ENCODE measurements around the gene SGCE. TPM values are rescaled to one million over a fixed set of nuclear protein-coding genes. Genes with fewer than 3 reads are reported as not detected.

Gene SGCE
- total RNA-seq, 1 donor from 2014 or later, result 35.4 TPM

DNA sequence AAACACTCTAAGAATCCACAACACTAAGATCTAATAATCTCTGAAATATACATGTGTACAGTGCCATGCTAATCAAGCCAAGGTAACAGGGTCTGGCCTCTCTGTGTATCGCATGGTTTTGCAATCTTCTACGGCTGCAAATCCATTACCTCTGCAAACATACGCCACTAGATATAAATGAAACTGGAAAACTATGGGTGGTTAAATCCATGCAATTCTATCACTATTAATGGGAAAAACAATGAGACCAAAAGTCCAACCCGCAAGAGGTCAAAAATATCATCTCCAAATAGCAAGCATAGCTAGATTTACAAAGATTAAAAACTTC lies 23.0 kb downstream of the SGCE start:
- H3K9me3 Mint-ChIP-seq (ENCODE audit: low read depth), result no peaks in the 10 kb centered on the region
- no peak for DNase-seq (ENCODE audit: low spot score, unreplicated experiment)
- no peaks in the 10 kb centered on the region for H3K27me3 Mint-ChIP-seq
- no peak overlapping the region for H3K4me3 Mint-ChIP-seq (ENCODE audit: low read depth)
- peak overlapping the region; percentile 34 for H3K27ac Mint-ChIP-seq
- H3K4me1 Mint-ChIP-seq (ENCODE audit: low read depth), result peaks cover 44% of the 10 kb centered on the region
- H3K36me3 Mint-ChIP-seq (ENCODE audit: insufficient read depth), result peaks cover 5% of the 10 kb centered on the region
- TF ChIP-seq, protein P1, sequence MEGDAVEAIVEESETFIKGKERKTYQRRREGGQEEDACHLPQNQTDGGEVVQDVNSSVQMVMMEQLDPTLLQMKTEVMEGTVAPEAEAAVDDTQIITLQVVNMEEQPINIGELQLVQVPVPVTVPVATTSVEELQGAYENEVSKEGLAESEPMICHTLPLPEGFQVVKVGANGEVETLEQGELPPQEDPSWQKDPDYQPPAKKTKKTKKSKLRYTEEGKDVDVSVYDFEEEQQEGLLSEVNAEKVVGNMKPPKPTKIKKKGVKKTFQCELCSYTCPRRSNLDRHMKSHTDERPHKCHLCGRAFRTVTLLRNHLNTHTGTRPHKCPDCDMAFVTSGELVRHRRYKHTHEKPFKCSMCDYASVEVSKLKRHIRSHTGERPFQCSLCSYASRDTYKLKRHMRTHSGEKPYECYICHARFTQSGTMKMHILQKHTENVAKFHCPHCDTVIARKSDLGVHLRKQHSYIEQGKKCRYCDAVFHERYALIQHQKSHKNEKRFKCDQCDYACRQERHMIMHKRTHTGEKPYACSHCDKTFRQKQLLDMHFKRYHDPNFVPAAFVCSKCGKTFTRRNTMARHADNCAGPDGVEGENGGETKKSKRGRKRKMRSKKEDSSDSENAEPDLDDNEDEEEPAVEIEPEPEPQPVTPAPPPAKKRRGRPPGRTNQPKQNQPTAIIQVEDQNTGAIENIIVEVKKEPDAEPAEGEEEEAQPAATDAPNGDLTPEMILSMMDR (IDR thresholded peaks at IDR 0.05; ENCODE audit: unreplicated experiment), result no peak

DNA sequence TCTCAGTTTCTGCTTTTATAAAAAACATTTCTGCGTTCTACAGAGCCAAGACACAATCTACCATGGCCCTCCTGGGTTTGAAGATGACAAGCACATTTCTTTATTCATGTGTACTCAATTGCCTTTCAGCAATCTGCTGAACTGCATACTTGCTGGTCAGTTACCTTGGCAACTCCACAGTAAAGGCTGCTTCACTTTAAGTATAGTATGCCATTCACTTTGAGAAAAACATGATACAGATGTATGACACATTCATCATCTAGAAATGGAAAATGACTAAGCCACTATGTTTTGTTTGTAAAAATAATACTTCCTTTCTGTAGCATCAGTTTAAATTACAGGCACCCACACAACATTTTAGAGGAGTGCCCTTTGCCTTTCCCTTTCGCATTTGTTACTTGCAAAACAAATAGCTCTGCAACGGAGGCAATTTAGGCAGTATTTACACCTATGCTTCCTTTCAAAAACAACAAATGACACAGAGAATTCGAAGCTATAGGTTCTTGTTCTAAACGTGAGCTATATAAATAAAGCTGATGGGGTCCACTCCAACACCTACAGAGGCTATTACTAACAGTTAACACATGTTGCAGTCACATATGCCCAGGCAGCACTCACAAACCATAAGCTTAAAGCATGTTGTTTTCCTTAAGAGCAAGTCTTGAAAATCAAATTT lies 23.5 kb downstream of the SGCE start:
- Mint-ChIP-seq H3K36me3 (ENCODE audit: insufficient read depth) (peaks cover under 1% of the 10 kb centered on the region), H3K4me3 (ENCODE audit: low read depth) (no peak overlapping the region), H3K4me1 (ENCODE audit: low read depth) (peaks cover 44% of the 10 kb centered on the region), H3K9me3 (ENCODE audit: low read depth) (no peaks in the 10 kb centered on the region), H3K27me3 (no peaks in the 10 kb centered on the region), H3K27ac (peak overlapping the region; percentile 34)
- TF ChIP-seq, protein P1 (IDR thresholded peaks at IDR 0.05; ENCODE audit: unreplicated experiment), result no peak
- no peak for DNase-seq (ENCODE audit: low spot score, unreplicated experiment)

GRCh38 chr7:94630855-94631254 lies 25.1 kb downstream of the SGCE start:
- H3K9me3 Mint-ChIP-seq (ENCODE audit: low read depth), result no peaks in the 10 kb centered on the region
- TF ChIP-seq, protein P1 (IDR thresholded peaks at IDR 0.05; ENCODE audit: unreplicated experiment), result no peak
- no peak overlapping the region for H3K27ac Mint-ChIP-seq
- no peaks in the 10 kb centered on the region for H3K36me3 Mint-ChIP-seq (ENCODE audit: insufficient read depth)
- H3K4me3 Mint-ChIP-seq (ENCODE audit: low read depth), result no peak overlapping the region
- DNase-seq (ENCODE audit: low spot score, unreplicated experiment), result no peak
- no peaks in the 10 kb centered on the region for H3K27me3 Mint-ChIP-seq
- peaks cover 43% of the 10 kb centered on the region for H3K4me1 Mint-ChIP-seq (ENCODE audit: low read depth)

DNA sequence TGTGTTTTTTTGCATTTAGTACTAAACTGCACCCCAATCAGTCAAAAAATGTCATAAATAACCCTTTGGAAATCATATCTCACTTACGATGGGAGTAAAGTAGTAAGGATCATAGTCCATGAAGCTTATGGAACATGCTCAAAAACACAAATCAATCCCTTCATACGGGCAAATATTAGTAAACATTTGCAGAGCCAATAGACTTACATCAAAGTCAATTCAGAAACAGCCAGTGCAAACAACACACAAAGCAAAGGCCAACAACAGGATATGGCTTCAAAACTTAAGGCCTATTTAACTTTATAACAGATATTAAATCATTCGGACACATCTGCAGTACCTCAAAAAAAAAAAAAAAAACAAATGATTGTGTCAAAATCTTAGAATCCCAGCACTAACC lies 32.1 kb downstream of the SGCE start:
- peaks cover 3% of the 10 kb centered on the region for H3K36me3 Mint-ChIP-seq (ENCODE audit: insufficient read depth)
- TF ChIP-seq, protein P1 (IDR thresholded peaks at IDR 0.05; ENCODE audit: unreplicated experiment), result no peak
- no peaks in the 10 kb centered on the region for H3K9me3 Mint-ChIP-seq (ENCODE audit: low read depth)
- H3K4me1 Mint-ChIP-seq (ENCODE audit: low read depth), result peaks cover 6% of the 10 kb centered on the region
- H3K27me3 Mint-ChIP-seq, result no peaks in the 10 kb centered on the region
- H3K4me3 Mint-ChIP-seq (ENCODE audit: low read depth), result no peak overlapping the region
- no peak overlapping the region for H3K27ac Mint-ChIP-seq
- no peak for DNase-seq (ENCODE audit: low spot score, unreplicated experiment)

DNA sequence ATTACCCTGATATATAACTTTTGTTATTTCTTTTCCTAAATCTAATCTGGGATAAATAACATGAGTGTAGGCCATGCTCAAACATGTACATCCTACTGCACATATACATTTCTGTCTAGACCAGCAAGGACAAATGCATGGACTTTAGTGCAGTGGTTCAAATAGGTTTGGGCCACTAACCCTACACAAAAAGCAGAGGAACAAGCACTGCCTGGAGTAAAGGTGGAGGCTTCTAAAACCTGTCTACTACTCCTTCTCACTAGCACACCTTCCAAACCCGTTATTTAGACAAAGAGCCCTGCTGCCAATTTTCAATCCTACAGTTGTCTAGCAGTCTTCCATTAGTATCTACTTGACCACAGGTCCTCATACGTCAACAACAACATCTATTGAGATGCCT lies 34.8 kb downstream of the SGCE start:
- Mint-ChIP-seq H3K9me3 (ENCODE audit: low read depth) (no peaks in the 10 kb centered on the region), H3K27me3 (no peaks in the 10 kb centered on the region), H3K4me3 (ENCODE audit: low read depth) (no peak overlapping the region), H3K4me1 (ENCODE audit: low read depth) (peaks cover 6% of the 10 kb centered on the region), H3K27ac (no peak overlapping the region), H3K36me3 (ENCODE audit: insufficient read depth) (peaks cover 5% of the 10 kb centered on the region)
- TF ChIP-seq, protein P1 (IDR thresholded peaks at IDR 0.05; ENCODE audit: unreplicated experiment), result no peak
- no peak for DNase-seq (ENCODE audit: low spot score, unreplicated experiment)
